GM21825 (cell line): Measurements from ENCODE around the gene SYT9.

Source experiments
- ATAC-seq: cut with Tn5 transposase; IDR thresholded peaks from one replicate; pipeline ENCODE4 v1.9.1; 2021; ENCODE audit warnings: mild to moderate bottlenecking, moderate library complexity; ENCODE audit not compliant: unreplicated experiment

Gene SYT9, protein sequence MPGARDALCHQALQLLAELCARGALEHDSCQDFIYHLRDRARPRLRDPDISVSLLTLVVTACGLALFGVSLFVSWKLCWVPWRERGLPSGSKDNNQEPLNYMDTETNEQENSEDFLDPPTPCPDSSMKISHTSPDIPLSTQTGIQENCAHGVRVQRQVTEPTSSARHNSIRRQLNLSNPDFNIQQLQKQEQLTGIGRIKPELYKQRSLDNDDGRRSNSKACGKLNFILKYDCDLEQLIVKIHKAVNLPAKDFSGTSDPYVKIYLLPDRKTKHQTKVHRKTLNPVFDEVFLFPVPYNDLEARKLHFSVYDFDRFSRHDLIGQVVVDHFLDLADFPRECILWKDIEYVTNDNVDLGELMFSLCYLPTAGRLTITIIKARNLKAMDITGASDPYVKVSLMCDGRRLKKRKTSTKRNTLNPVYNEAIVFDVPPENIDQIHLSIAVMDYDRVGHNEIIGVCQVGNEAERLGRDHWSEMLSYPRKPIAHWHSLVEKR

DNA sequence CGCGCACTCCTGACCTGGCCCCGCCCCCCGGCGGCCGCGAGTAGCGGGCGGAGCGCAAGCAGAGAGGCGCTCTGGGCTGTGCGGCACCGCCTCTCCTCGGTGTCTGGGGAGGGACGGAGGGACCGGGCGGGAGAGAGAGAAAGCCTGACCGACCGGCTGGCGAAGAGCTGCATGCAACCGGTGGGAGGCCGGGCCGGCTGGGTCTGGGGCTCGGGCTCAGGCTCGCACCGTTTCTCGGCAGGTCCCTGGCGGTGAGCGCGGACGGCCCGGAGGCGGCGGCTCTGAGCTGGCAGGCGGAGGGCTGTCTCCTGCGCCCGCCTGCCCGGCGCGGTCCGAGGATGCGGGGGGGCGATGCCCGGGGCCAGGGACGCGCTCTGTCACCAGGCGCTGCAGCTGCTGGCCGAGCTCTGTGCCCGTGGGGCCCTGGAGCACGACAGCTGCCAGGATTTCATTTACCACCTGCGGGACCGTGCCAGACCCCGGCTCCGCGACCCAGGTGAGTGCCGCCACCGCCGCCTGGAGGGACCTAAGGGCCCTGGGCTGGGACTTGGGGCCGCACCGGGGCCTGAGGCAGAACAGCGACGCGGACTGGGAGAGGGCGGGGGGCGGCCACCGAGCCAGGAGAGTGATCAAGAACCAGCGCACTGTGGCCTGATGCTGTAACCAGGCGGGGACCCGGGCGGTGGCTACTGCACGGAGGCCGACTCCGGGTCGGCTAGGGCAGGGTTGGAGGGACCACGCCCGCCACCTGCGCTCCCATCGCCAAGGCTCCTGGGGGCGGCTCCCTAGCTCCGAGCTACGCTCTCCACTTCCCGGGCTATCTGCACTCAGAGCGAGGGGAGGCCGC, at the start of gene SYT9:
Gene SYT9, plus strand, starts transcription at position 69 of the 847 bp plus-strand sequence. Its CDS starts 283 bp downstream, at position 352.
- ATAC-seq, result no peak

GRCh38 chr11:7202412-7202811, 49.3 kb upstream of the SYT9 start:
- no peak for ATAC-seq

- no peak for ATAC-seq
Measured at GRCh38 chr11:7204778-7205177, 46.9 kb upstream of the SYT9 start.

GRCh38 chr11:7208391-7208790, 43.3 kb upstream of the SYT9 start:
- ATAC-seq, result no peak

- ATAC-seq, result no peak
Measured at GRCh38 chr11:7219491-7219890, 32.2 kb upstream of the SYT9 start.

DNA sequence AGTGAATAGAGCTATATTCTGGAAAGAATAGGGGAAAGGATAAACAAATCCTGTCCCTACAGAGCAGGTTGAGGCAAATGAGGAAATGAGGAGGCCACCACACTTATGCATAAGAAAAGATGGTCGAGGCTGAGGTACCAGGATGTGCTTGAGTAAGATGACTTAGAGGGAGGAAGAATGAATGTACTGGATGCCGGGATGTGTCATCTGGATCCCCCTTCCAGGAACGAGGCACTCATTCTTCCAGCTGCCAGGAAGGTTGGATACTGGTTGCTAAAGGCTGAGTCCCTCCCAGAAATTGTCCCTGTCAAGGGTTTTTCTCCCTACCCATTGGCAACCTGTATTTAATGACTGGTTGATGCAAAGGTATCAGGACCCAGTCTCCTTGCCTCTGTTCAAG, 31.1 kb upstream of the SYT9 start:
- ATAC-seq, result no peak

GRCh38 chr11:7222619-7223018, 29.1 kb upstream of the SYT9 start:
- no peak for ATAC-seq

GRCh38 chr11:7239877-7240276, 11.8 kb upstream of the SYT9 start:
- no peak for ATAC-seq

DNA sequence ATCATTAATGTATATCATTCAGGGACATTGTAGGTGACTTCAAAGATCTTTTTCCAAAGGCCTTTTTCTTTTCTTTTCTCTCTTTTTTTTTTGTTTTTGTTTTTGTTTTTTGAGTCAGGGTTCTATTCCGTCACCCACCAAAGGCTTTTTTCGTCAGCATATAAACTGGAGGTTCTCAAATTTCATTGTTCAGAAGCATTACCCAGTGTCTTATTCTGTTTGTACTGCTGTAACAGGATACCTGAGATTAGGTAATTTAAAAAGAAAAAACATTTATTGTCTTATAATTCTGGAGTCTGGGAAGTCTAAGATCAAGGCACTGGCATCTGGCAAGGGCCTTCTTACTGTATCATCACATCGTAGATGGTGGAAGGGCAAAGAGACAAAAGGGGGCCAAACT, 6.4 kb upstream of the SYT9 start:
- ATAC-seq, result no peak

GRCh38 chr11:7246179-7246578, 5.5 kb upstream of the SYT9 start:
- ATAC-seq, result no peak

DNA sequence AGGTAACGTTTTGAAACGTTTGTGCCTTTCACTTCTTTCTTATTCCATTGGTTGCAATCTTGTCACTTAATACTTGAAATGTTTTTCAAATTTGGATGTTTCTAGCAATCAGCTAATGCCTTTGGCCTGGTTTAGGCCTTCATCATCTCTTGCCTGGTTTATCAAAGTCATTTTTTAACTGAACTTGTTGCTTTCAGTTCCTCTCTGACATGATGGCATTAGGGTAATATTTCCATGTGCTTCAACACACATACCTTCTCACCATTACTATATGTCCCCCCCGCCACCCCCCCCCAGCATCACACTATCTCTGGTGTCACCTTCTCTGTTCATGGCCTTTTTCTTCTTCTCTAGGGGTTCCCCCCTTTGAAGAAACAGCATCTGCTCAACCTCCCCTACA, 1.5 kb upstream of the SYT9 start:
- ATAC-seq, result no peak

DNA sequence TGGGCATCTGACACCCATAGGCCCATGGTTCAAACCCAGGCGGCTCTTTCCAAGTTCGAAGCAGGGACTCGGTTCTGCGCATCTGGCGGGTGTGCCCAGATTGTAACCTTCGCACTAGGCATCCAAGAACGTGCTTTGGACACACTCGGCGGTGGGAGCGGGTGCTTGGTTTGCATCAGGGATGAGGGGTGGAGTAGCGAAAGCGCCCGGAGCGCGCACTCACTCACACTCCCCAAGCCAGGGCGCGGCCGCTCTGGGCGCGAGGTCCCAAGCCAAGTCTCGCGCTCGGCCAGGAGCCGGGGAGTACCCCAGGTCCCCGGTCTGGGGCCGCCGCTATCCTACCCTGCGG, 243 bp upstream of the SYT9 start:
- no peak for ATAC-seq

DNA sequence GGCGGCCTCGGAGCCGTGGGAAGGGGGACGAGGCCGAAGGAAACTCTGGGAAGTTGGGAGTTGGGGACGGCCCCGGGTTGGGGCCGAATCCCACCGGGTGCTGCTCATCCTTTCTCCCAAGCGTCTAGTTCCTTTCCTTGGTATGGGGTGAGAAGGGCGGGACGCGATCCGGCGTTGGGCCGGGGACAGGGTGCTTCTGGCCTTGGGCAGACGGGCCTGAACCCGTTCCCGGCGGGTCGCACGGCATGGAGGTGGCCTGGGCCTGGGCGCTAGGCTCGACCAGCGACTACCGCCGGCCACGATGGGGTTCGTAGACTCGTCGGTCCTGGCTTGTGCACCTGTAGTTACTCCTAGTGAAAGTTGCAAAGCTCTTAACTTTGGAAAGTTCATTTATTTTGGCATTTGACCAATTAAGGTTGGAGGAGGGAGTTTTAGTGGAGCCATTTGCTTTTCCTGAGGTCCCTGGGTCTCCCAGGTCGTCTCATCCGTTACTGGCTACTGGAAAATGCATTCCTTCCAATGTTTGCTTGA, 1.0 kb downstream of the SYT9 start:
- ATAC-seq, result no peak

- no peak for ATAC-seq
Measured at GRCh38 chr11:7253800-7254199, 2.1 kb downstream of the SYT9 start.

DNA sequence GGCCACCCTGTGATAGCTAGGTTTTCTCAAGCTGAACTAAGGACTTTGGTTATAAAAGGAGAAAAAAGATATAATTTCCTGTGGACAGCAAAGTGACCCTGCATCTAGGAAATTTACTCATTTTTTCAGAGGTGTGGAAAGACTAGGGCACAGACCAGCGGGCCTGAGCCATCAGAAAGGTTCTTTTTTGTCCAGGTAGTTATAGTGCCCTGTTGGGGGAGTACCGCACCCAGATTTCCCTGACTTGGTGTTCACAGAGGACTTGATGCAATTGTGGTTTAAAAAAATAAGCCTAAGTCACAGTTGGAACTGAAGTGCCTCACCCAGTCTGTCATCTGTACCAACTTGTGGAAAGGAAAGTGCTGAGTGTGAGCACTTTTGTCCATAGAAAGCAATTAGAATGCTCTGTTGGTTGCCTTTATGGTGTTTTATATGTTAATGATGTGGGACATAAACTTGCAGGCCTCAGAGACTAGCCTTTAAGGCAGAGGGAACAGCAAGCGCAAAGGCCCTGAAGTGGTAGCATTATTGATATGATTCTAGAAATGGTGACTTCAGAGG, 3.1 kb downstream of the SYT9 start:
- no peak for ATAC-seq

DNA sequence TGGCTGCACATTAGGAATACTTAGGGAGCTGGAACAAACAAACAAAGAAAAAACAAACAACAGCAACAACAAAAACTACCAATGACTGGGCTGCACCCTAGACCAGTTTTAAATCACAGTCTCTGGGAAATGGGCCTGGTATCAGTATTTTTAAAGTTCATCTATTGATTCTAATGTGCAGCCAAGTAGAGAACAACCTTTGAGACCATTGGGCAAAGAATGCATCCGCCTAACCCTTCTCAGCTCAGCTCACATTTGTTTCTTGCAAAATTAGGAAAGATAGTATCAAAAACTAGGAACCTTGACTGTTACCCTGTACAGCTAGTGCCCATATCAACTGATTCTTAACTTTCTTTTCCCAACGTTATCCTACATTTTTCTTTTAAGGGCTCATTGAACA, 5.2 kb downstream of the SYT9 start:
- no peak for ATAC-seq

DNA sequence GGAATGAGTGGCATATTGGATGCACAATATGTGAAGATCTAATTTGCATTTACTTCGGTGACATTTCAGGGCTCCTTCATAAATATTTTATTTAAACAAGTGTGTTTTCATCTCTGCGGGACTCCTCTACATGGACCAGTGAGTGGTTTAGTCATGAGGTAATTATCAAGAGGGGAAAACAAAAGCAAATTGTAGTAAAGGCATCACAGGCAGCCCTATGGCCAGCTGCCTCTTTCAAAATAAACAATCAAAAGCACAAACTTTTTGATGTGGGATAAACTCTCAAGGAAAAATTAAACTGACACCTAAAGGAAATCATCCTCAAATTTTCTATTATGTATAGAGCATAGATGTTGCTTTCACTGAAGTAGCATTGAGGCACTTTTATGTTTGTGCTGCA, 6.0 kb downstream of the SYT9 start:
- no peak for ATAC-seq

DNA sequence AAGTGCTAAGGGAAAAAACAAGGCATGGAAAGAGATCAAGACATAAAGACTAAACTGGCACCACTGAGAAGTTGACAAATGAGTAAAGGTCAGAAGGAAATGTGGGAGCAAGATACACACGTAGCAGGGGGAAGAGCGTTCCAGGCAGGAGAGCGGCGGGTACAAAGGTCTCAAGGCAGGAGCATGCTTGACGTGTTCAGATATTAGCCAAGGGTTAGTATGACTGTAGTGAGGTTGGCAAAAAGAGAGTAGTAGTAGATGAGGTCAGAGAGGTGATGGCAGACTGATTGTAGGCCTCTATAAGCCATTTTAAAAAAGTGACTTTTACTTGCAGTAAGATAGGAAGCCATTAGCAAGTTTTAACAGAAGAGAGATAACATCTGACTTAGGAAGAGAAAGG, 9.9 kb downstream of the SYT9 start:
- ATAC-seq, result no peak

GRCh38 chr11:7262672-7263071, 11.0 kb downstream of the SYT9 start:
- ATAC-seq, result no peak

GRCh38 chr11:7263842-7264241, 12.1 kb downstream of the SYT9 start:
- ATAC-seq, result no peak

DNA sequence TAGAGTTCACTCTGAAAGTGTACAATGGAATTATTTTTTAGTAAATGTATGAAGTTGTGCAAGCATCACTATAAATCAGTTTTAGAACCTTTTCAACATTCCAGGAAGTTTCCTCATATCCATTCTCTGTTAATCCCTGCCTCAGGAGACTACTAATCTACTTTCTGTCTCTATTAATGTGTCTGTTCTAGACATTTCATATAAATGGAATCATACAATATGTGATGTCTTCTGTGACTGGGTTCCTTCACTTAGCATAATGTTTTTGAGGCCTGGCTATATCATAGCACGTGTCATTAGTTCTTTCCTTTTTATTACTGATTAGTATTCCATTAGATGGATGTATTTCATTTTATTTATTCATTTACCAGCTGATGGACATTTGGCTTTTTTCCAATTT, 17.1 kb downstream of the SYT9 start:
- no peak for ATAC-seq
